K562 (cell line): ENCODE results near the gene GADD45GIP1. TPM values are rescaled to one million over a fixed set of nuclear protein-coding genes. Genes with fewer than 3 reads are reported as not detected.
A peak's percentile ranks its signal among the peaks of the same experiment; 100 is the strongest.

Experiments
- ATF1 ChIP-seq, 2 experiments: fragments of 450-650 bp in 1 of 2; IDR thresholded peaks; 2 replicates each; pipeline ENCODE4 v1.6.1; 2016; ENCODE audit warnings: missing compliant biosample characterization in 1 of 2, missing genetic modification characterization in 1 of 2
- BHLHE40 ChIP-seq: IDR thresholded peaks from 2 replicates; pipeline ENCODE4 v1.6.1; 2011; ENCODE audit warnings: low read length, improper control_type of control experiment
- CHAMP1 ChIP-seq: fragments of 450-650 bp; IDR thresholded peaks from 2 replicates; pipeline ENCODE4 v1.6.1; 2016; ENCODE audit warnings: mild to moderate bottlenecking
- ELF4 ChIP-seq: fragments of 450-650 bp; formaldehyde crosslinking; IDR thresholded peaks from 2 replicates; pipeline ENCODE4 v1.4.0; 2022; ENCODE audit warnings: missing genetic modification characterization
- ELK3 ChIP-seq: fragments of 450-650 bp; formaldehyde crosslinking; IDR thresholded peaks from 2 replicates; pipeline ENCODE4 v1.4.0; 2020; ENCODE audit warnings: mild to moderate bottlenecking
- FOSL1 ChIP-seq: fragments of 200-800 bp; sonication (Bioruptor generic); conservative IDR thresholded peaks from 2 replicates; pipeline ENCODE4 v1.6.1; 2016; ENCODE audit warnings: missing genetic modification characterization, missing compliant biosample characterization
- FOXM1 ChIP-seq, 2 experiments: fragments of 450-650 bp in 1 of 2; sonication (generic) in 1 of 2; formaldehyde crosslinking in 1 of 2; IDR thresholded peaks; 2 replicates each; pipeline versions ENCODE4 v1.6.1 to v1.9.0; 2017 to 2022; ENCODE audit warnings: low read depth in 2 of 2, mild to moderate bottlenecking in 2 of 2, missing genetic modification reagents in 1 of 2, moderate library complexity in 1 of 2
- GABPA ChIP-seq: fragments of 200-800 bp; sonication (Bioruptor generic); conservative IDR thresholded peaks from 2 replicates; pipeline ENCODE4 v1.6.1; 2016; ENCODE audit warnings: low read depth, missing genetic modification characterization, missing compliant biosample characterization
- HEY1 ChIP-seq: fragments of 250-450 bp; sonication (Bioruptor Pico); IDR thresholded peaks from 2 replicates; pipeline ENCODE4 v1.5.0; 2020; ENCODE audit warnings: mild to moderate bottlenecking, moderate library complexity, borderline replicate concordance
- MAFG ChIP-seq: fragments of 450-650 bp; conservative IDR thresholded peaks from 2 replicates; pipeline ENCODE4 v1.6.1; 2016; ENCODE audit warnings: missing genetic modification characterization, missing compliant biosample characterization
- MBD1 ChIP-seq: fragments of 250-450 bp; sonication (Bioruptor Pico); IDR thresholded peaks from 2 replicates; pipeline ENCODE4 v1.8.0; 2022; ENCODE audit warnings: inconsistent platforms
- MTA1 ChIP-seq: fragments of 450-650 bp; IDR thresholded peaks from 2 replicates; pipeline ENCODE4 v1.6.1; 2017; ENCODE audit warnings: borderline replicate concordance
- U2AF1 ChIP-seq: fragments of 200-400 bp; formaldehyde crosslinking; optimal IDR thresholded peaks from 2 replicates; pipeline ENCODE3; 2017; ENCODE audit warnings: mild to moderate bottlenecking, low read depth, low read length, moderate library complexity
- ZBTB11 ChIP-seq, 3 experiments: fragments of 200-800 bp in 1 of 3; fragments of 250-450 bp in 1 of 3; fragments of 450-650 bp in 1 of 3; sonication (Bioruptor Pico) in 1 of 3; sonication (Bioruptor generic) in 1 of 3; formaldehyde crosslinking in 1 of 3; IDR thresholded peaks; 2 replicates each; pipeline versions ENCODE4 v1.6.1 to v1.8.0; 2016 to 2022; ENCODE audit warnings: mild to moderate bottlenecking in 2 of 3, missing genetic modification characterization in 2 of 3, missing compliant biosample characterization in 1 of 3, moderate library complexity in 1 of 3
- ZBTB7A ChIP-seq: IDR thresholded peaks from 2 replicates; pipeline ENCODE4 v1.6.1; 2011; ENCODE audit warnings: low read depth, mild to moderate bottlenecking, low read length, moderate library complexity, borderline replicate concordance; ENCODE audit not compliant: control insufficient read depth
- ZNF436 ChIP-seq: fragments of 250-450, 450-650 bp; sonication (Bioruptor Pico); formaldehyde crosslinking; IDR thresholded peaks from 2 replicates; pipeline ENCODE4 v1.7.0; 2020; ENCODE audit warnings: mild to moderate bottlenecking
- ZNF561 ChIP-seq: fragments of 450-650 bp; formaldehyde crosslinking; conservative IDR thresholded peaks from 2 replicates; pipeline ENCODE4 v1.4.0; 2020; ENCODE audit warnings: mild to moderate bottlenecking, moderate library complexity
- ZNF583 ChIP-seq: fragments of 250-450 bp; sonication (Bioruptor Pico); IDR thresholded peaks from 2 replicates; pipeline ENCODE4 v1.4.0; 2020
- polyA plus RNA-seq, 8 experiments: library from polyadenylated mRNA; depleted of rRNA in 4 of 8; stranded (reverse) in 5 of 8; unstranded in 3 of 8; fragments of >200 nt; fragmentation: Nextera tagmentation in 2 of 8; fragmentation: Illumina TruSeq in 1 of 8; extraction: Ambion mirVana in 2 of 8; extraction: Trizol in 1 of 8; gene quantifications; 2 replicates each; pipeline versions ENCODE4 v1.2.1 to v1.2.3, GENCODE V29; 2011 to 2014; ENCODE audit warnings: inconsistent platforms in 1 of 8, missing spikeins in 1 of 8
- total RNA-seq, 7 experiments: library from RNA; depleted of rRNA in 6 of 7; stranded (reverse); fragments of >200 nt in 6 of 7; fragmentation: Illumina TruSeq in 2 of 7; extraction: Trizol in 2 of 7; gene quantifications; 2 replicates each; pipeline versions ENCODE4 v1.2.1 to v1.2.3, GENCODE V29; 2011 to 2021; ENCODE audit warnings: low replicate concordance in 1 of 7

GADD45GIP1 gene
- total and polyA plus RNA-seq, 9 of the 15 experiments (the other 6 are each of a cell fraction or from before 2014, with no cell fraction given), result 5.1 to 161 (median 29.2) TPM

- TF ChIP-seq ZNF561 (CRISPR knock-in tag) (0 out of 2 replicates have a peak, but pooled peaks have one; percentile 2), U2AF1 (no peak), MBD1 (CRISPR knock-in tag) (no peak), GABPA (tag) (peak; percentile 97), ZNF583 (CRISPR knock-in tag) (peak; percentile 85), MAFG (tag) (no peak), CHAMP1 (no peak), FOXM1 (IDR thresholded peaks at IDR 0.05; ENCODE audit: low read depth) (no peak), FOXM1 (CRISPR knock-in tag; IDR thresholded peaks at IDR 0.05; ENCODE audit: low read depth) (no peak; the same call in 1 of the 2 replicates), ATF1 (CRISPR knock-in tag; IDR thresholded peaks at IDR 0.05) (peak; percentile 88), ATF1 (tag; IDR thresholded peaks at IDR 0.05) (peak; percentile 100), ZNF436 (CRISPR knock-in tag) (peak; percentile 48; the same call in 1 of the 2 replicates), BHLHE40 (peak; percentile 100), ELK3 (peak; percentile 75; the same call in 1 of the 2 replicates), HEY1 (CRISPR knock-in tag) (peak; percentile 90; the same call in 1 of the 2 replicates), FOSL1 (tag) (peak; percentile 68), ZBTB7A (no peak), ELF4 (CRISPR knock-in tag) (peak; percentile 81; the same call in 1 of the 2 replicates), MTA1 (no peak), ZBTB11 (CRISPR knock-in tag; IDR thresholded peaks at IDR 0.05) (peak in 1 of 3 experiments; percentile 73; a peak in 1 of 6 replicates)
Observed at GRCh38 chr19:12945479-12946091, 11.4 kb downstream of the GADD45GIP1 start, which contains the start of gene RAD23A (continued).
